ENCODE data around the gene FGFR3.

- TF ChIP-seq CTCF (IDR thresholded peaks at IDR 0.05; ENCODE audit: low read length) (no peak), EZH2 (IDR thresholded peaks at IDR 0.05; ENCODE audit: borderline replicate concordance, low read length) (no peak)
Observed at GRCh38 chr4:1745697-1746096, 47.4 kb upstream of the FGFR3 start.
